Neural progenitor cell (in vitro differentiated cells): ENCODE data around the gene RABEPK. TPM values are rescaled to one million over a fixed set of nuclear protein-coding genes. Genes with fewer than 3 reads are reported as not detected.

Source experiments
- DNase-seq: peaks from one replicate; pipeline ENCODE4 v3.0.0-alpha.2; 2016; ENCODE audit warnings: low spot score
- H2AFZ ChIP-seq: fragments of 200-600 bp; sonication (generic); replicated peaks from 2 replicates; pipeline ENCODE4 v1.6.1; 2016; ENCODE audit warnings: antibody characterized with exemption
- H3F3A ChIP-seq: fragments of 200-600 bp; sonication (generic); 2 replicates; pipeline ENCODE4 v1.6.1; 2016; ENCODE audit warnings: antibody characterized with exemption, low read depth
- H3K27ac ChIP-seq: fragments of 200-600 bp; sonication (generic); 2 replicates; pipeline ENCODE4 v1.5.1; 2016; ENCODE audit warnings: mild to moderate bottlenecking
- H3K27me3 ChIP-seq: fragments of 200-600 bp; sonication (generic); 2 replicates; pipeline ENCODE4 v1.6.1; 2016; ENCODE audit warnings: mild to moderate bottlenecking, moderate library complexity
- H3K36me3 ChIP-seq: fragments of 200-600 bp; sonication (generic); 2 replicates; pipeline ENCODE4 v1.5.1; 2016
- H3K4me1 ChIP-seq: fragments of 200-600 bp; sonication (generic); 2 replicates; pipeline ENCODE4 v1.6.1; 2016; ENCODE audit warnings: mixed run types
- H3K4me2 ChIP-seq: fragments of 200-600 bp; sonication (generic); 2 replicates; pipeline ENCODE4 v1.6.1; 2016
- H3K4me3 ChIP-seq: fragments of 200-600 bp; sonication (generic); 2 replicates; pipeline ENCODE4 v1.5.1; 2016
- H3K79me2 ChIP-seq: fragments of 200-600 bp; sonication (generic); 2 replicates; pipeline ENCODE4 v1.6.1; 2016; ENCODE audit warnings: low read depth
- H3K9ac ChIP-seq: fragments of 200-600 bp; sonication (generic); 2 replicates; pipeline ENCODE4 v1.6.1; 2016
- H3K9me3 ChIP-seq: fragments of 200-600 bp; sonication (generic); 2 replicates; pipeline ENCODE4 v1.5.1; 2016; ENCODE audit warnings: low read depth
- H4K20me1 ChIP-seq: fragments of 200-600 bp; sonication (generic); 2 replicates; pipeline ENCODE4 v1.6.1; 2016; ENCODE audit warnings: low read depth
- H3K27ac Mint-ChIP-seq: 3 replicates; pipeline ENCODE4 v1.8.0; 2021; ENCODE audit warnings: mixed read lengths
- H3K27me3 Mint-ChIP-seq: 2 replicates; pipeline ENCODE4 v1.8.0; 2022; ENCODE audit warnings: low read depth, mild to moderate bottlenecking, inconsistent platforms, moderate library complexity, mixed read lengths; ENCODE audit not compliant: insufficient read depth
- H3K36me3 Mint-ChIP-seq: 3 replicates; pipeline ENCODE4 v1.8.0; 2021; ENCODE audit warnings: mixed read lengths
- H3K4me1 Mint-ChIP-seq: 3 replicates; pipeline ENCODE4 v1.8.0; 2021; ENCODE audit warnings: mixed read lengths
- H3K4me3 Mint-ChIP-seq: 3 replicates; pipeline ENCODE4 v1.8.0; 2021; ENCODE audit warnings: mild to moderate bottlenecking, moderate library complexity, mixed read lengths
- H3K9me3 Mint-ChIP-seq: 3 replicates; pipeline ENCODE4 v1.8.0; 2020; ENCODE audit warnings: mixed read lengths
- EZH2 ChIP-seq: fragments of 200-600 bp; sonication (generic); IDR thresholded peaks from 2 replicates; pipeline ENCODE4 v1.6.1; 2017; ENCODE audit warnings: antibody characterized with exemption, mild to moderate bottlenecking, moderate library complexity
- EZH2phosphoT487 ChIP-seq: fragments of 200-600 bp; sonication (generic); IDR thresholded peaks from 2 replicates; pipeline ENCODE4 v1.6.1; 2017; ENCODE audit warnings: antibody characterized with exemption
- total RNA-seq: library from RNA; depleted of rRNA; stranded (reverse); fragments of >200 nt; gene quantifications from 2 replicates; pipeline ENCODE4 v1.2.3, GENCODE V29; 2015; ENCODE audit warnings: low replicate concordance
- TF ChIP-seq, protein P1 (sequence below): fragments of 200-600 bp; sonication (generic); IDR thresholded peaks from 2 replicates; pipeline ENCODE4 v1.5.1; 2017; ENCODE audit warnings: antibody characterized with exemption, mild to moderate bottlenecking

RABEPK gene
- total RNA-seq, 1 donor from 2014 or later = 7.8 TPM

DNA sequence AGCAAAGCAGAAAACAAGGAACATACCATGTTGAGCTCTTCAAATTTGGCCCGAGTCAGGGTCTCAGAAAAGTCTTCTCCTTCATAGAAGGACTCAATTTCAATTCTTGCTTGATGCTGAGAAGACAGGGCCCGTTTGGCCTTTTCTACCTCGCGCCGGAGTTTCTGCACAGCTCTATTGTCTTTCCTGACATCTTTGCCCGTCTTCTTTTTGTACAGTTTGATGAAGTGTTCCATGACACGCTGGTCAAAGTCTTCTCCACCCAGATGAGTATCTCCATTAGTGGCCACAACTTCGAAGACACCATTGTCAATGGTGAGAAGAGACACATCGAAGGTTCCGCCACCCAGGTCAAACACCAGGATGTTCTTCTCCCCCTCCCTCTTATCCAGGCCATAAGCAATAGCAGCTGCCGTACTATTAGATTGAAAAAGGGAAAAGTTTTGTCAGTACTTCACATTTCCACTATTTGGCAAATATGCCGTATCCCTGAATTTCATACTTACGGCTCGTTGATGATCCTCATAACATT, 38.6 kb downstream of the RABEPK start:
- Histone ChIP-seq H3K4me3 (peak overlapping the region; percentile 87), H3K27ac (no peak overlapping the region), H3K9me3 (no peaks in the 10 kb centered on the region), H2AFZ (no peak overlapping the region), H3K4me1 (peaks cover 28% of the 10 kb centered on the region), H3K4me2 (peak overlapping the region; percentile 92), H3F3A (peaks cover 57% of the 10 kb centered on the region), H3K79me2 (peaks cover 66% of the 10 kb centered on the region), H4K20me1 (peaks cover 62% of the 10 kb centered on the region), H3K9ac (peak overlapping the region; percentile 100), H3K36me3 (peaks cover 32% of the 10 kb centered on the region), H3K27me3 (no peaks in the 10 kb centered on the region)
- Mint-ChIP-seq H3K36me3 (peaks cover 51% of the 10 kb centered on the region), H3K4me1 (peaks cover 43% of the 10 kb centered on the region), H3K27me3 (peaks cover 11% of the 10 kb centered on the region), H3K27ac (no peak overlapping the region), H3K4me3 (peak overlapping the region; percentile 98), H3K9me3 (no peaks in the 10 kb centered on the region)
- DNase-seq = no peak
- TF ChIP-seq EZH2 (no peak), EZH2phosphoT487 (no peak)

GRCh38 chr9:125239631-125240597, 39.6 kb downstream of the RABEPK start:
- peaks cover 11% of the 10 kb centered on the region for H3K27me3 Mint-ChIP-seq
- Histone ChIP-seq H3K27me3 (no peaks in the 10 kb centered on the region), H3K9ac (peak overlapping the region; percentile 100), H3K4me3 (peak overlapping the region; percentile 87), H3K79me2 (peaks cover 66% of the 10 kb centered on the region), H3K4me2 (peak overlapping the region; percentile 92), H3K36me3 (peaks cover 32% of the 10 kb centered on the region), H3K4me1 (peaks cover 28% of the 10 kb centered on the region), H3F3A (peaks cover 50% of the 10 kb centered on the region), H4K20me1 (peaks cover 59% of the 10 kb centered on the region), H3K9me3 (no peaks in the 10 kb centered on the region), H2AFZ (no peak overlapping the region), H3K27ac (no peak overlapping the region)
- H3K27ac Mint-ChIP-seq = peak overlapping the region; percentile 74
- peak overlapping the region; percentile 98 for H3K4me3 Mint-ChIP-seq
- no peak for DNase-seq
- peaks cover 51% of the 10 kb centered on the region for H3K36me3 Mint-ChIP-seq
- TF ChIP-seq EZH2 (no peak), EZH2phosphoT487 (no peak)
- TF ChIP-seq, protein P1, sequence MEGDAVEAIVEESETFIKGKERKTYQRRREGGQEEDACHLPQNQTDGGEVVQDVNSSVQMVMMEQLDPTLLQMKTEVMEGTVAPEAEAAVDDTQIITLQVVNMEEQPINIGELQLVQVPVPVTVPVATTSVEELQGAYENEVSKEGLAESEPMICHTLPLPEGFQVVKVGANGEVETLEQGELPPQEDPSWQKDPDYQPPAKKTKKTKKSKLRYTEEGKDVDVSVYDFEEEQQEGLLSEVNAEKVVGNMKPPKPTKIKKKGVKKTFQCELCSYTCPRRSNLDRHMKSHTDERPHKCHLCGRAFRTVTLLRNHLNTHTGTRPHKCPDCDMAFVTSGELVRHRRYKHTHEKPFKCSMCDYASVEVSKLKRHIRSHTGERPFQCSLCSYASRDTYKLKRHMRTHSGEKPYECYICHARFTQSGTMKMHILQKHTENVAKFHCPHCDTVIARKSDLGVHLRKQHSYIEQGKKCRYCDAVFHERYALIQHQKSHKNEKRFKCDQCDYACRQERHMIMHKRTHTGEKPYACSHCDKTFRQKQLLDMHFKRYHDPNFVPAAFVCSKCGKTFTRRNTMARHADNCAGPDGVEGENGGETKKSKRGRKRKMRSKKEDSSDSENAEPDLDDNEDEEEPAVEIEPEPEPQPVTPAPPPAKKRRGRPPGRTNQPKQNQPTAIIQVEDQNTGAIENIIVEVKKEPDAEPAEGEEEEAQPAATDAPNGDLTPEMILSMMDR = no peak
- H3K9me3 Mint-ChIP-seq = no peaks in the 10 kb centered on the region
- peaks cover 43% of the 10 kb centered on the region for H3K4me1 Mint-ChIP-seq

GRCh38 chr9:125240649-125240999, 40.3 kb downstream of the RABEPK start:
- H3K36me3 Mint-ChIP-seq = peaks cover 46% of the 10 kb centered on the region
- Histone ChIP-seq H3K27me3 (no peaks in the 10 kb centered on the region), H3K9ac (peak overlapping the region; percentile 100), H3K9me3 (no peaks in the 10 kb centered on the region), H3K27ac (peak overlapping the region; percentile 98), H4K20me1 (peaks cover 54% of the 10 kb centered on the region), H3K4me2 (peak overlapping the region; percentile 92), H3K4me1 (peaks cover 28% of the 10 kb centered on the region), H2AFZ (peak overlapping the region; percentile 10), H3K4me3 (peak overlapping the region; percentile 87), H3F3A (peaks cover 43% of the 10 kb centered on the region), H3K36me3 (peaks cover 28% of the 10 kb centered on the region), H3K79me2 (peaks cover 64% of the 10 kb centered on the region)
- DNase-seq = peak; percentile 59
- peak overlapping the region; percentile 99 for H3K27ac Mint-ChIP-seq
- no peaks in the 10 kb centered on the region for H3K9me3 Mint-ChIP-seq
- peaks cover 11% of the 10 kb centered on the region for H3K27me3 Mint-ChIP-seq
- H3K4me3 Mint-ChIP-seq = peak overlapping the region; percentile 98
- TF ChIP-seq, protein P1 = no peak
- TF ChIP-seq EZH2 = no peak
- TF ChIP-seq EZH2phosphoT487 = no peak
- peaks cover 39% of the 10 kb centered on the region for H3K4me1 Mint-ChIP-seq
